SH-SY5Y (cell line): Measurements from ENCODE around the gene CYP1A1.

Source experiments
- GATA2 ChIP-seq: IDR thresholded peaks from 2 replicates; pipeline ENCODE4 v1.6.1; 2011; ENCODE audit warnings: mild to moderate bottlenecking, low read depth, low read length
- GATA3 ChIP-seq: IDR thresholded peaks from 2 replicates; pipeline ENCODE4 v1.6.1; 2011; ENCODE audit warnings: low read depth, mild to moderate bottlenecking, low read length, moderate library complexity

CYP1A1 gene, protein sequence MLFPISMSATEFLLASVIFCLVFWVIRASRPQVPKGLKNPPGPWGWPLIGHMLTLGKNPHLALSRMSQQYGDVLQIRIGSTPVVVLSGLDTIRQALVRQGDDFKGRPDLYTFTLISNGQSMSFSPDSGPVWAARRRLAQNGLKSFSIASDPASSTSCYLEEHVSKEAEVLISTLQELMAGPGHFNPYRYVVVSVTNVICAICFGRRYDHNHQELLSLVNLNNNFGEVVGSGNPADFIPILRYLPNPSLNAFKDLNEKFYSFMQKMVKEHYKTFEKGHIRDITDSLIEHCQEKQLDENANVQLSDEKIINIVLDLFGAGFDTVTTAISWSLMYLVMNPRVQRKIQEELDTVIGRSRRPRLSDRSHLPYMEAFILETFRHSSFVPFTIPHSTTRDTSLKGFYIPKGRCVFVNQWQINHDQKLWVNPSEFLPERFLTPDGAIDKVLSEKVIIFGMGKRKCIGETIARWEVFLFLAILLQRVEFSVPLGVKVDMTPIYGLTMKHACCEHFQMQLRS

DNA sequence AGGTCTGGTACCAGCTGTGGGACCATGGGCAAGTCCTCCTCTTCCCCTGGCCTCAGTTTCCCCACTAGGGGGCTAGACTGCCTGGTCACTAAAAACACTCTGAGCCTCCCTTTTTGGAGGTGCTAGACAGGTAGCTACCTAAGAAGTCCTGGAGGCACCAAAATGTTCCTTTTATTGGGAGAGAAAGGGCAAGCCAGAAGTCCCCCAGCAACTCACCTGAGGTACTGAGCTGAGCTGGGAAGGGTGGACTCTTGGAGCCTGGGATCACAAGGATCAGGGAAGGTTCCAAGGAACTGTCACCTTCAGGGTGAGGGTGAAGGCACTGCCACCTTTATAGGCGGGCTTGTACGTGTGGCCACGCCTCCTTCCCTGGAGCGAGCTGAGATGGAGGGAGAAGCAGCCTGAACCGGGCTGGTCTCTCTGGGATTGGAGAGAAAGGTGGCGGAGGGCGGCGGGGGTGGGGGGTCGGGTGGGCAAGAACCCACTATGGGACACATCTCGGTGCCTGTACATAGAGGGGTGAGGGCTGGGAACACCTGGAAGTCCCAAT, at the start of gene CYP1A1:
Gene CYP1A1 (minus strand): TSS at position 304 of the 550 bp plus-strand sequence. CDS start 2,431 bp downstream, outside the sequence.
- TF ChIP-seq GATA3 (no peak), GATA2 (no peak)

DNA sequence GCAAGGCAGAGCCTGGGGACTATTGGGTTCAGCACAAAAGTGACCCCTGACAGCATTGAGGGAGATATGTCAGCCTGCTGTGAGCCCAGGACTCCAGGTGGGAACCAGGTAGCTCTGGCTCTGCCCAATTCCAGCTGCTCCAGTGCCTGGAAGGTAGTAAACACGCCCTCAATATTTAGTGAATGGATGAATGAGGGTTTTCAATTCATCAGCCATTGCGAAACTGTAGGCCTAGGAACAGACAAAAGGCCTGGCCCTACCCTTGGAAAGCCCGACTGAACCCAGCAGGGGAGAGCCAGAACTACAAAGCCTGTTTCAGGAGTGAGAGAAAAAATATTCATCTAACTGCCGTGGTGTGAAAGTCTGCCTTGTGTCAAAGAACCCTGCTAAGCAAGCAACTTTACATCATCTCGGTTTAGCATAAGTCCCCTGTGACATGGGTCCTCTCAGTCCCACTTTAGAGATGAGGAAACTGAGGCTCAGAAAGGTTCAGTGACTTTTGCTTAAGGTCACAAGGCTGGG, 48.5 kb upstream of the CYP1A1 start:
- TF ChIP-seq GATA3: no peak
- no peak for TF ChIP-seq GATA2

DNA sequence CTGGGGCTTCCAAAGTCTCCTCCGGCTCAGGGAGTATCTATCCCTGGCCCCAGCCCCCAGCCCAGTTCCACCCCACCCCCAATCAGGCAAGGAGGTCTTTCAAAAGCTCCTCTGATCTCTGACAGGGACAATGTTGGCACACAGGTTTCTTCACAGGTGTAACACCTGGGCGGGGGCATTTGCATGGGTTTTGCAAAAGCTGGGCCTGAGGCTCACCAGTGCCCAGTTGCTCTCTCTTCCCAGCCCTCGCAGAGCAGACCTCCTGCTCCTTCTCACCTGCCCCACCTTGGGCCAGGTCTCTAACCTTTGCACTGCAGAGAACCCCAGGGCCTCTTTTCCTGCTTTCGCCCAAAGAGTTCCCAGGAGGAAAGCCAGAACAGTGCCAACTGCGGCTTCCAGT, 48.0 kb upstream of the CYP1A1 start:
- no peak for TF ChIP-seq GATA3
- TF ChIP-seq GATA2: no peak

DNA sequence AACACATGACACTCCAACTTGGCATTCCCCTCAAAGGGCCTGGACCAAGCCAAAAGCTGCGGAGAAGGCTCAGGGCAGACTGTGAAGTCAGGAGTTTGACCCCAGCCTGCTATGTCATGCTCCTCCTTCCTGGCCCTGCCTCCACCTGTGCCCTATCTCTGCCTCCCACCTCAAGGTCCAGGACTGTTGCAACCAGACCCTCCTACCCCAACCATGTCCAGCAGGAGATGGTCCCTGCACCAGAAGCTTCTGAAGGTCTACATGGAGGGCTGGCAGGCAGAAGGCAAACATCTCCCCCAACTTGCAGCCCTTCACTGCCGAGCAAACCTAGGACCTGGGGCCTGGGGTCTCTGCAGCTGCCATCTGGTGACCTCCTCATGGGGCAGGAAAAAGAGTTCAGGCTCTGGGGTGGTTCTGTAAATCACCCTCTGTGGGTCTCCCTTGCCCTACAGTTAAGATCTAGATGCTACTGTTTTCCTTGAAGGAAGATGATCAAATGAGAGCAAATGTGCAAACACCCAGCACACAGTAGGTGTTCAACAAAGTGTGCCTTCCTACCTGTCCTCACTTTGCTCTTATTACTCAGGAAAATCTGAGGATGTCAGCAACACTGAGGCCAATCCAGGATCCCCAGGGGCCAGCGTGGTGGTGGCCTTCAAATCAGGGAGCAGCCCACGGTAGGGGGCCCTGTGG, 45.0 kb upstream of the CYP1A1 start:
- TF ChIP-seq GATA3 (no peak), GATA2 (no peak)

DNA sequence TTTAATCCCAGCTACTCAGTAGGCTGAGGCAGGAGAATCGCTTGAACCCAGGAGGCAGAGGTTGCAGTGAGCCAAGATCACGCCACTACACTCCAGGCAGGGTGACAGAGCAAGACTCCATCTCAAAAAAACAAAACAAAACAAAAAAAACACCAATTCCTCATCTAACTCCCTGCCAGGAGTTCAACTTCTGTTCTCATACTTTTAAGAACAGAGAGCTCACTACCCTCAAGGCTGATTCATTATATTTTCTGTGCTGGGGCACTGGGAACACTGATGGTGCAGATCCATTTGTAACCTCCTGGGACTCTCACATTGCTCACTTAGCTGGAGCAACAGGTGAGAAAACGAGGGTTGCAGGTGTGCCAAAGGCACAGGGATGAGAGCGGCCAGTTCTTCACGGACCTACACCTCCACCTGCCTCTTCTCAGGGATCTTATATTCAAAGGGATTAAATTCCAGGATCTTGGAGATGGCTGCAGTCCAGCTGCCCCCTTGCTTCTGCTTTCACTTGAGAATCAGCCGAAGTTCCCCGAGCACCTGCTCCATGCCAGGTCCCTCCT, 44.2 kb upstream of the CYP1A1 start:
- TF ChIP-seq GATA3: no peak

DNA sequence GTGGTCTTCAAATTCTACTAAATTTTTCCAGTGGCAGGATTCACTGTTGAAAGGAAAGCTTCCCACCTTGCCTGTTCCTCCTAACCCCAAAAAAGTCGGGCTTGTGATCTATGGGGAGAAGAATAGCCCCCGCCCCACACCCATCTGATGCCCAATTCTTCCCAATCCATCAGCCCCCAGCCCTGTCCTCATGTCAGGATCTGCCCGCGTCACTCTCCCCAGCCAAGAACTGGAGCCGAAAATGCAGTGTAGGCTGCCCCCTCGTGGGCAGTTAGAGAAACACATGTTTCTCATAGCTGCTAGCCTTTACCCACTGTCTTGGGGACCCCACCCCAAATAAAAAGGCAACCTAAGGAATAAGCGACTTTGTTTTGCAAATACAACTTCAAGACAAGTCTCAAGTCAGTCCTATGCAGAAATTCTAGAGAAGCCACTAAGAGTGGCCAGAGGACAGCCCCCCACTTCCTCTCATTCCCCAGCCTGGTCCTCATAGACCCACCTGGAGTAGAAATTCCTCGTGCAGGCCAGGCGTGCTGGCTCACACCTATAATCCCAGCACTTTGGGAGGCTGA, 43.5 kb upstream of the CYP1A1 start:
- no peak for TF ChIP-seq GATA3
- TF ChIP-seq GATA2: no peak

DNA sequence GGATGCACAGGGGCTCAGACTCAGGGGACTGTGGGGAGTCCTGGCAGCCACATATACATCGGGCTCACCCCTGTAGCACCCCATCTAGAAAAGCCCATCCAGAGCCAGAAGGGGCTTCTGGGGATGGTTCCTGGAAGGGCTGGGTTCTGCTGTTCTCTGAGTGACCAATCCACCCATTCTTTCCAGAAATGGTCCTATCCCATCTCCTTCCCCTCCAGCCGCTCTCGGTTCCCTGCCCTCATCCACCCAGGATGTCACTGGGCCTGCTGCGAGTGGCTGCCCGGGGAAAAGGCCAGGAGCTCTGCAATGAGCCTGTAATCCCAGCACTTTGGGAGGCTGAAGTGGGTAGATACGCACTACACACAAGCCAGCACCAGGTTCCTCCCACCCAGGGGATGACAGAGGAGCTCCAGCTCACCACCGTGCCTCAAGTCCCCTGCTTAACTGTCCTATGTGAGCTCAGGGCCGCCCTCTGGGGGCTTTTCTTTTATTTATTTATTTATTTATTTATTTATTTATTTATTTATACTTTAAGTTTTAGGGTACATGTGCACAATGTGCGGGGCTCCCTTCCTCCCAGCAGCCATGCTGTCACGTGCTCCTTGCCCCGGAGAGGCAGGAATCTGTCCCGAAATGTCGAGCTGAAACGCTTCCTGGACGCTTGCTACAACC, 42.9 kb upstream of the CYP1A1 start:
- TF ChIP-seq GATA3 (no peak), GATA2 (no peak)

DNA sequence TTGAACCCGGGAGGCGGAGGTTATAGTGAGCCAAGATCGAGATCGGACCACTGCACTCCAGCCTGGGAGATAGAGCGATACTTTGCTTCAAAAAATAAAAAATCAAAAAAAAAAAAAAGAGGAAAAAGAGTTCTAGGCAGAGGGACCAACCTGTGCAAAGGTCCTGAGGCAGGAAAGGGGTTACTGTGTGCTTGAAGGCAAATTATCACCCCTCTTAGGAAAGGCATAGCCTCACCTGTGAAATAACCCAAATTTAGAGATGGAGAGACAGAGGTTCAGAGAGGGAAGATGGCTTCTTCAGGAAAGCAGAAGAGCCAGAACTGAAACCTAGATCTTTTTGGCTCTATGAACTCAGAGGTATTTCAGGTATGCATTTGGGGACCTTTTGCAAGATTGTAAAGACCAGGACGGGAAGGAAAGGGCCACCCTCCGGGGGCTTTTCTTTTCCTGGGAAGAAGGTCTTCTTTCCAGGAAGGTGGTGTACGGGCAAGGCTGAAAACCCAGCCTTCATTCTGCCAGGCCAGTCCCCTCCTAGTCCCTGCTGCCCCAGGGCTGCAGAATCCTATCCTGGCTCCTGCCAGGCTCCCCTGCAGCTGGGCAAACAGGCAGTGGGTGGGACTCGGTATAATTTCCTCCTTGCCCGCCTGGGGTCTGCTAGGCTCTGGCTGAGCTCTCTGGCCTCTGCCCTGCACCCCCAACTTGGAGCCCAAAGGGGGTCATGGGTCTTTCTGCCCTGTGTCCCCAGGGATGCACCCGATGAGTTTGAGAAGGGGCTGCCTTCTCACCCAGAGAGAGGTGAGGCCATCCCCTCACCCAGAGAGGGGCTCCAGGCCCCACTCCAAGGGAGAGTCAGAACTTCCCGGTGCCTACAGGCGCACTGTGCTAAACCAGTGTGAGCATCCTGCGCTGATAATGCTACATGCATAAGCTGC, 42.1 kb upstream of the CYP1A1 start:
- TF ChIP-seq GATA2: no peak
- TF ChIP-seq GATA3: no peak

DNA sequence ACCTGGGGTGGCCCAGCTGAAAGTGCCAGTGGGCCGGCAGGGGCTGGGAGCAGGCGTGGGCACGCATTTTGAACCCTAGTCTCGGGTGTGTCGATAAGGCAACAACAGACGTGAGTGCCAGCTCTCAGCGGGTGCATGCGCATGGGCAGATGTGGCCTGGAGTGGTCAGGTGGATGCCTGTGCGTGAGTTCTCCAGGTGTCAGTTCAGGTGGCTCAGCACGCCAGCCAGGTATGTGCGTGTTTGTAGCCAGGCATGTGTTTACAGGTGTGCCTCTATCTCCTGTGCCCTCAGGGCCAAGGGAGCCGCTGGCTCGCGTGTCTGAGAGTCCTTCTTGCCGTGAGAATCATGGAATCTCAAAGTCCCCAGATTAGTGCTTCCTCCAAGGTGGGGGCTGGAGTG, 38.1 kb upstream of the CYP1A1 start:
- TF ChIP-seq GATA2: no peak
- TF ChIP-seq GATA3: no peak

DNA sequence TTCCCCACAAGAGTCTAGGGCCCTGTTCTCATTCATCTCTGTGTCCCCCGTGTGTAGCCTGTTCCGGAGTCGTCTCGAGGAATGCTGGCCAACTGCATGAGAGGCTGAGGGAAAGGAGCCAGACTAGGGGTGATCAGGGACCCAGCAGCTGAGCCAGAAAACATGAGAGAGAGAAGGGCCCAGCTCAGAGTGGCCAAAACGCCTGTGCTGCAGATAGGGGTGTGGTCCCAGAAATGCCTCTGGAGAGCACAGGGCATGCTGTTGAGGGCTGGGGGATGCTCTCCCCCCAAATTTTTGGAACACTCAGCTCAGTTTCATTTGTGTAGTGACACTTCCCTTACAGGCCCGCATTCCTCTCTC, 37.4 kb upstream of the CYP1A1 start:
- TF ChIP-seq GATA3 (no peak), GATA2 (no peak)

DNA sequence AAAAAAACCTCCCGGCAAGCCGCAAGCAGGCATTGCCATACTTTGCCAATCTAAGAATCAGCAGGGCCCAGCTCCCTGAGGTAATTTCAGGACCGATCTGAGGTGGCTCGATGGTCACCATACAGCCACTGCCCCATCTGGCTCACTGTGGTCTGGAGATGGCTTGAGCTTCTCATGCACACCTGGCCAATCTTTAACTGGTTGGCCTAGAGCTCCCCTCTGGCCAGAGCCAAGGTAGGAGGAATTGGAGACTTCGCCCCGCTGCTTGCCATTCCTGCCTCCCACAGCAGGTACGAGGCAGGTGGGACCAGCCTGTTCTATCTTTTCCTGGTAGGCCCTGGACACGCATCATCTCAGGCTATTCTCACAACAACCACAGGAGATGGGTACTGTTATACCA, 33.4 kb upstream of the CYP1A1 start:
- TF ChIP-seq GATA2 (no peak), GATA3 (no peak)

DNA sequence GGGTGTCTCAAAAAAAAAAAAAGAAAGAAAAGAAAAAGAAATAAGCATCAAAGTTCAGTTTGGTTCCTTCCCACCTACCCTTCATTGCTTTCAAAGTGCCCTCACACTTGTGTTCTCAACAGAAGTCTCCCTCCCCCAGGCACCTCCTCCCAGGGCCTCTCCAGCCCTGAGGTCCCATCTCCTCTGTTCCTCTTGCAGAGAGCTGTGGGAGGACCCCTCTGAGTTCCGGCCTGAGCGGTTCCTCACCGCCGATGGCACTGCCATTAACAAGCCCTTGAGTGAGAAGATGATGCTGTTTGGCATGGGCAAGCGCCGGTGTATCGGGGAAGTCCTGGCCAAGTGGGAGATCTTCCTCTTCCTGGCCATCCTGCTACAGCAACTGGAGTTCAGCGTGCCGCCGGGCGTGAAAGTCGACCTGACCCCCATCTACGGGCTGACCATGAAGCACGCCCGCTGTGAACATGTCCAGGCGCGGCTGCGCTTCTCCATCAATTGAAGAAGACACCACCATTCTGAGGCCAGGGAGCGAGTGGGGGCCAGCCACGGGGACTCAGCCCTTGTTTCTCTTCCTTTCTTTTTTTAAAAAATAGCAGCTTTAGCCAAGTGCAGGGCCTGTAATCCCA, 29.4 kb upstream of the CYP1A1 start:
- TF ChIP-seq GATA2: no peak
- no peak for TF ChIP-seq GATA3

DNA sequence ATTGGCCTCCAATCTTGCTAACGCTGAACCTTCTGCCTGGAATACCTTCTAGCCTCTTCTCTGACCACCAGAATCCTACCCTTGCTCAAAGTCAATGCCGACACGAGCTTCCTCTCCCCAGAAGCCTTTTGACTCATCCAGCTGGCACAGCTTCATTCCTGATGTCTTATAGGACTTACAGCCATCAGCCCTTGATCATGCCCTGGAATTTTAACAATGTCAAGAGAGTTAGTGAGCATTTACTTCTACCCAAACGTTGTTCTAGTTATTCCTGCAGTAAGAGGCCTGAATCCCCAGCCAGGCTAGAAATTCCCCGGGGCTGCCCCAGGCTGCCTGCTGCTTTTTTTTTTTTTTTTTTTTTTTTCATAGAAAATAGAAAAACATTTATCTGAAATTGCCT, 27.2 kb upstream of the CYP1A1 start:
- TF ChIP-seq GATA3 (no peak), GATA2 (no peak)
